ENCODE measurements around the gene CYP19A1.

The CYP19A1 gene

DNA sequence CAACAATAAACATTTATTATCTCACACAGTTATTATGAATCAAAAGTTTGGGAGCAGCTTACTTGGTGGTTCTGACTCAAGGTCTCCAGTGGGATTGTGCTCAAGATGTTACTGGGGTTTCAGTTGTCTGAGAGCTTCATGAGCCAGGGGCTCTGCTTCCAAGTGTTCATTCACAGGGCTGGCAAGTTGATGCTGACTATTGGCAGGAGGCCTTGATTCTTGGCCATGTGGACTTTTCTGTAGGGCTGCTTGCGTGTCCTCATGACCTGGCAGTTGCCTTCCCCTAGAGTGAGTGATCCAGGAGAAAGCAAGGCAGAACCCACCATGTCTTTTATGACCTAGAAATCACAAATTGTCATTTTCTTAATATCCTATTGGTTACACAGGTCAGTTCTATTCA is 156.5 kb downstream of the CYP19A1 start:
- no peak for TF ChIP-seq CTCF (conservative IDR thresholded peaks at IDR 0.05)

GRCh38 chr15:51181221-51181620 is 157.2 kb downstream of the CYP19A1 start:
- TF ChIP-seq CTCF (conservative IDR thresholded peaks at IDR 0.05), result no peak
- H3K27ac ChIP-seq, result no peak overlapping the region

More for the DNA sequence above, 156.5 kb downstream of the CYP19A1 start:
- H3K27ac ChIP-seq, result no peak overlapping the region

DNA sequence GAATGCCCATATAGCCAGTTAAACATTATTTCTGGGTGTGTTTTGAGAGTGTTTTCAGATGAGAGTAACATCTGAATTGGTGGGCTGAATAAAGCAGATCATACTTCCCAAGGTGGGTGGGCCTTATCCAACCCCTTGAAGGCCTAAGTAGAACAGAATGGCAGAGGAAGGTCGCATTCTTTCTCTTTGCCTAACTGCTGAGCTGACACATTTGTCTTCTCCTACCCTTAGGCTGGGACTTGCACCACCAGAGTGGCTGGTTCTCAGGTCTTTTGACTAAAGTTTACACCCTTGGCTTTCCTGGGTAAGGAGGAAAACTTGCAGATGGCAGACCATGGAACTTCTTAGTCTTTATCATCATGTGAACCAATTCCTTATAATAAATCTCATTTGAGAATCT is 157.9 kb downstream of the CYP19A1 start:
- TF ChIP-seq CTCF (conservative IDR thresholded peaks at IDR 0.05), result no peak
- no peak overlapping the region for H3K27ac ChIP-seq

DNA sequence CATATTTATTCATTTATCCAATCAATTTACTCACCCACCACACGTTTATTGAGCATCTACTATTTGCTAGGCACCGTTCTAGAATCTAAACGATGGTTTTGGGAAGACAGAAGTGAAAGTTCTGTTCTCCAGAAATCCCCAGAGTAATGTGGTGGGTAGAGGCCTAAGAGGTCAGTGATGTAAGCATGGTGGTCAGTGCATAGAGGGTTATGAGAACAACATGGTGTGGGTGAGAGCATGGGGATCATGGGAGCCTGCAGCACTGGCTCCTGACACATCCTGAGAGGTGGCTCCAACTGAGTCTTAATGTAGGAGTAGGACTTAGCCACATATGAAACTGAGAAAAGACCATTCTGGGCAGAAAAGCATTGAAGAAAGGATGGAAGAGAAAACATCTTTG is 158.4 kb downstream of the CYP19A1 start:
- H3K27ac ChIP-seq, result no peak overlapping the region
- no peak for TF ChIP-seq CTCF (conservative IDR thresholded peaks at IDR 0.05)

- no peak for TF ChIP-seq CTCF (conservative IDR thresholded peaks at IDR 0.05)
- no peak overlapping the region for H3K27ac ChIP-seq
These were observed 166.2 kb downstream of the CYP19A1 start for GRCh38 chr15:51172193-51172592.

GRCh38 chr15:51171634-51171932 is 166.8 kb downstream of the CYP19A1 start:
- no peak for TF ChIP-seq CTCF (conservative IDR thresholded peaks at IDR 0.05)
- H3K27ac ChIP-seq, result no peak overlapping the region

GRCh38 chr15:51170882-51171633 is 167.3 kb downstream of the CYP19A1 start:
- no peak for TF ChIP-seq CTCF (conservative IDR thresholded peaks at IDR 0.05)
- H3K27ac ChIP-seq, result no peak overlapping the region
